IMR-90 (cell line): Measurements from ENCODE around the gene PRSS12. TPM values are rescaled to one million over a fixed set of nuclear protein-coding genes. Genes with fewer than 3 reads are reported as not detected.

Experiments
- ATAC-seq: fragments of 200-7000 bp; cut with Tn5 transposase; 2 replicates; pipeline ENCODE4 v1.9.1; 2020; ENCODE audit warnings: low read depth, mild to moderate bottlenecking, moderate library complexity
- BruUV-seq: library from RNA; stranded (reverse); fragments of 400-500 nt; replicated peaks from 2 replicates; lab custom pipeline; 2021; lab: Mats Ljungman, UMichigan
- CTCF ChIA-PET: fragments of 300-600 bp; formaldehyde crosslinking; extraction: SDS; loops from one replicate; lab custom pipeline; 2021; ENCODE audit warnings: antibody characterized with exemption; lab: Yijun Ruan, JAX
- POLR2A ChIA-PET: fragments of 300-600 bp; sonication (Branson Sonifier 250); formaldehyde crosslinking; loops from one replicate; lab custom pipeline; 2022; ENCODE audit warnings: antibody characterized with exemption; ENCODE audit not compliant: unreplicated experiment; lab: Charles Lee
- DNase-seq: peaks from one replicate; pipeline ENCODE4 v3.0.0; 2013
- H2AFZ ChIP-seq: replicated peaks from 2 replicates; pipeline ENCODE3; 2013; ENCODE audit warnings: low read length, mild to moderate bottlenecking; ENCODE audit not compliant: poor library complexity
- H2AK5ac ChIP-seq: 2 replicates; pipeline ENCODE4 v1.6.1; 2013; ENCODE audit warnings: low read depth, low read length, inconsistent platforms
- H2AK9ac ChIP-seq: replicated peaks from 2 replicates; pipeline ENCODE3; 2013; ENCODE audit warnings: mild to moderate bottlenecking, low read depth, low read length, moderate library complexity; ENCODE audit not compliant: poor library complexity
- H2BK120ac ChIP-seq: 2 replicates; pipeline ENCODE4 v1.6.1; 2013; ENCODE audit warnings: low read depth, low read length, inconsistent platforms
- H2BK15ac ChIP-seq: 3 replicates; pipeline ENCODE4 v1.6.1; 2013; ENCODE audit warnings: low read depth, low read length, inconsistent platforms
- H2BK20ac ChIP-seq: 2 replicates; pipeline ENCODE4 v1.6.1; 2013; ENCODE audit warnings: low read depth, mild to moderate bottlenecking, inconsistent platforms, low read length, moderate library complexity
- H2BK5ac ChIP-seq: 2 replicates; pipeline ENCODE4 v1.6.1; 2013; ENCODE audit warnings: mild to moderate bottlenecking, low read depth, low read length, inconsistent platforms; ENCODE audit not compliant: poor library complexity, severe bottlenecking
- H3K14ac ChIP-seq: replicated peaks from 2 replicates; pipeline ENCODE4 v1.6.1; 2013; ENCODE audit warnings: low read depth, low read length, inconsistent platforms
- H3K18ac ChIP-seq: 2 replicates; pipeline ENCODE4 v1.6.1; 2013; ENCODE audit warnings: low read depth, low read length, control low read depth
- H3K23ac ChIP-seq: 2 replicates; pipeline ENCODE4 v1.6.1; 2013; ENCODE audit warnings: low read depth, low read length, inconsistent platforms
- H3K27ac ChIP-seq: 2 replicates; pipeline ENCODE4 v1.5.1; 2013; ENCODE audit warnings: mild to moderate bottlenecking, control low read depth, low read length; ENCODE audit not compliant: insufficient read depth
- H3K27me3 ChIP-seq: 2 replicates; pipeline ENCODE4 v1.6.1; 2013; ENCODE audit warnings: low read length; ENCODE audit not compliant: control insufficient read depth, insufficient read depth
- H3K36me3 ChIP-seq: 2 replicates; pipeline ENCODE4 v1.6.1; 2013; ENCODE audit warnings: low read length, mixed read lengths; ENCODE audit not compliant: control insufficient read depth, insufficient read depth
- H3K4ac ChIP-seq: 2 replicates; pipeline ENCODE4 v1.6.1; 2013; ENCODE audit warnings: low read depth, low read length, inconsistent platforms
- H3K4me1 ChIP-seq: 2 replicates; pipeline ENCODE4 v1.6.1; 2013; ENCODE audit warnings: low read length, mixed read lengths; ENCODE audit not compliant: control insufficient read depth, insufficient read depth
- H3K4me2 ChIP-seq: 2 replicates; pipeline ENCODE4 v1.6.1; 2013; ENCODE audit warnings: low read depth, mild to moderate bottlenecking, control low read depth, low read length, moderate library complexity
- H3K4me3 ChIP-seq: 2 replicates; pipeline ENCODE4 v1.5.1; 2013; ENCODE audit warnings: low read depth, mild to moderate bottlenecking, control low read depth, low read length, moderate library complexity; ENCODE audit not compliant: insufficient read depth
- H3K56ac ChIP-seq: 2 replicates; pipeline ENCODE4 v1.6.1; 2013; ENCODE audit warnings: low read length, inconsistent platforms; ENCODE audit not compliant: insufficient read depth; ENCODE audit errors: extremely low read depth
- H3K79me1 ChIP-seq, 2 experiments: 2 replicates each; pipeline ENCODE4 v1.6.1; 2013; ENCODE audit warnings: low read length in 2 of 2, inconsistent platforms in 1 of 2, low read depth in 1 of 2
- H3K9ac ChIP-seq: 2 replicates; pipeline ENCODE4 v1.6.1; 2013; ENCODE audit warnings: low read depth, low read length, control low read depth
- H3K9me1 ChIP-seq: 2 replicates; pipeline ENCODE4 v1.6.1; 2013; ENCODE audit warnings: low read length, inconsistent platforms; ENCODE audit not compliant: insufficient read depth
- H3K9me3 ChIP-seq: 2 replicates; pipeline ENCODE4 v1.6.1; 2013; ENCODE audit warnings: low read length; ENCODE audit not compliant: control insufficient read depth, insufficient read depth
- H4K20me1 ChIP-seq: 2 replicates; pipeline ENCODE4 v1.6.1; 2013; ENCODE audit warnings: low read length, inconsistent platforms; ENCODE audit not compliant: insufficient read depth
- H4K5ac ChIP-seq: 2 replicates; pipeline ENCODE4 v1.6.1; 2013; ENCODE audit warnings: mild to moderate bottlenecking, low read depth, low read length, control low read depth
- H4K8ac ChIP-seq, 2 experiments: 2 replicates each; pipeline ENCODE4 v1.6.1; 2013; ENCODE audit warnings: low read depth in 2 of 2, low read length in 2 of 2, control low read depth in 1 of 2, inconsistent platforms in 1 of 2
- H4K91ac ChIP-seq: 2 replicates; pipeline ENCODE4 v1.6.1; 2013; ENCODE audit warnings: low read depth, low read length, inconsistent platforms; ENCODE audit not compliant: insufficient read depth
- BHLHE40 ChIP-seq: fragments of 150-350 bp; IDR thresholded peaks from 2 replicates; pipeline ENCODE4 v1.6.1; 2016; ENCODE audit warnings: mild to moderate bottlenecking, low read depth, low read length
- CEBPB ChIP-seq: IDR thresholded peaks from 2 replicates; pipeline ENCODE4 v1.6.1; 2012; ENCODE audit warnings: low read depth, low read length, improper control_type of control experiment
- CHD1 ChIP-seq: IDR thresholded peaks from 2 replicates; pipeline ENCODE4 v1.6.1; 2012; ENCODE audit warnings: low read depth, low read length, improper control_type of control experiment
- CTCF ChIP-seq: conservative IDR thresholded peaks from 2 replicates; pipeline ENCODE4 v1.5.1; 2012; ENCODE audit warnings: mild to moderate bottlenecking, low read depth, low read length, improper control_type of control experiment
- ELK1 ChIP-seq: fragments of 150-350 bp; IDR thresholded peaks from 2 replicates; pipeline ENCODE4 v1.6.1; 2016; ENCODE audit warnings: low read depth, mild to moderate bottlenecking, low read length, moderate library complexity, borderline replicate concordance
- FOS ChIP-seq: fragments of 150-350 bp; IDR thresholded peaks from 2 replicates; pipeline ENCODE4 v1.6.1; 2016; ENCODE audit warnings: low read depth, low read length
- MAFK ChIP-seq: IDR thresholded peaks from 2 replicates; pipeline ENCODE4 v1.6.1; 2012; ENCODE audit warnings: low read depth, low read length, improper control_type of control experiment
- MAZ ChIP-seq: IDR thresholded peaks from 2 replicates; pipeline ENCODE4 v1.6.1; 2012; ENCODE audit warnings: low read depth, mild to moderate bottlenecking, low read length, improper control_type of control experiment, moderate library complexity, borderline replicate concordance
- MXI1 ChIP-seq: IDR thresholded peaks from 2 replicates; pipeline ENCODE4 v1.6.1; 2012; ENCODE audit warnings: low read depth, mild to moderate bottlenecking, low read length, moderate library complexity, borderline replicate concordance
- NFE2L2 ChIP-seq: fragments of 150-350 bp; IDR thresholded peaks from 2 replicates; pipeline ENCODE4 v1.6.1; 2016; ENCODE audit warnings: low read depth, mild to moderate bottlenecking, low read length
- POLR2A ChIP-seq: IDR thresholded peaks from 2 replicates; pipeline ENCODE4 v1.6.1; 2012; ENCODE audit warnings: mild to moderate bottlenecking, low read depth, low read length
- RAD21 ChIP-seq: IDR thresholded peaks from 2 replicates; pipeline ENCODE4 v1.6.1; 2012; ENCODE audit warnings: low read length, improper control_type of control experiment
- RCOR1 ChIP-seq: IDR thresholded peaks from 2 replicates; pipeline ENCODE4 v1.6.1; 2012; ENCODE audit warnings: mild to moderate bottlenecking, low read length, improper control_type of control experiment; ENCODE audit not compliant: insufficient replicate concordance
- RFX5 ChIP-seq: IDR thresholded peaks from 2 replicates; pipeline ENCODE4 v1.8.0; 2012; ENCODE audit warnings: low read depth, mild to moderate bottlenecking, low read length, moderate library complexity
- SMC3 ChIP-seq: fragments of 150-350 bp; IDR thresholded peaks from 2 replicates; pipeline ENCODE4 v1.6.1; 2016; ENCODE audit warnings: low read depth, mild to moderate bottlenecking, antibody characterized with exemption, low read length, moderate library complexity
- USF2 ChIP-seq: fragments of 150-350 bp; IDR thresholded peaks from 2 replicates; pipeline ENCODE4 v1.6.1; 2017; ENCODE audit warnings: mild to moderate bottlenecking, antibody characterized with exemption, low read length, low read depth
- WGBS, 2 experiments: methylation state at CpG; one replicate each; pipeline versions ENCODE4 v1.1.5 to v1.1.7; 2013; ENCODE audit warnings: missing lambda C conversion rate in 2 of 2; ENCODE audit not compliant: insufficient read length in 1 of 2; ENCODE audit errors: extremely low coverage in 2 of 2; 5-methylcytosine and 5-hydroxymethylcytosine counted together
- dilution Hi-C: fragments of 300-500 bp; cut with HindIII; formaldehyde crosslinking; loops from one replicate; pipeline ENCODE4 v1.14.3; 2018; ENCODE audit warnings: low sequenced_read_pairs; ENCODE audit not compliant: unreplicated experiment
- in situ Hi-C: fragments of 300-500 bp; cut with MboI; formaldehyde crosslinking; loops from 3 replicates; pipeline ENCODE4 v1.14.3; 2019; ENCODE audit warnings: low sequenced_read_pairs, inconsistent platforms, mixed read lengths
- intact Hi-C: fragments of 100-400 bp; cut with micrococcal nuclease; formaldehyde crosslinking; loops from 2 replicates; pipeline ENCODE4 v1.10.0; 2022
- polyA plus RNA-seq, 3 experiments: library from polyadenylated mRNA; depleted of rRNA; stranded (reverse); fragments of >200 nt; gene quantifications; 2 replicates each; pipeline ENCODE4 v1.2.3, GENCODE V29; 2012; ENCODE audit warnings: low replicate concordance in 1 of 3
- total RNA-seq: library from RNA; depleted of rRNA; stranded (reverse); fragments of >200 nt; gene quantifications from 2 replicates; pipeline ENCODE4 v1.2.3, GENCODE V29; 2012

PRSS12 gene
- total and polyA plus RNA-seq, 2 of the 4 experiments (the other 2 are of a cell fraction), result 51.1 to 71.5 TPM

GRCh38 chr4:118367361-118367760 lies 14.6 kb upstream of the PRSS12 start:
- Histone ChIP-seq H2BK5ac (no peak overlapping the region), H2BK20ac (no peak overlapping the region), H3K9me3 (no peaks in the 10 kb centered on the region), H4K20me1 (no peaks in the 10 kb centered on the region), H3K4me3 (no peak overlapping the region), H3K14ac (no peak overlapping the region), H3K4ac (no peak overlapping the region), H3K36me3 (no peaks in the 10 kb centered on the region), H2BK120ac (no peak overlapping the region), H3K23ac (no peak overlapping the region), H4K91ac (no peak overlapping the region), H3K9ac (no peak overlapping the region), H4K5ac (no peak overlapping the region), H3K27me3 (no peaks in the 10 kb centered on the region), H3K79me1 (no peaks in the 10 kb centered on the region), H4K8ac (no peak overlapping the region), H3K18ac (no peak overlapping the region), H2AFZ (no peak overlapping the region), H3K56ac (no peak overlapping the region), H3K4me1 (no peaks in the 10 kb centered on the region), H3K27ac (no peak overlapping the region), H3K9me1 (no peaks in the 10 kb centered on the region), H2AK5ac (no peak overlapping the region), H2BK15ac (no peak overlapping the region), H2AK9ac (no peak overlapping the region), H3K4me2 (no peak overlapping the region)
- WGBS, 2 experiments, result no CpG with 5 or more reads among the region's 3 CpGs
- no peak for DNase-seq
- POLR2A ChIA-PET, result no interaction called here
- CTCF ChIA-PET, result interaction anchor here (0.6 to 1.8 kb wide), 3 partner anchors 14 to 88 kb away, joined by 3 to 6 read pairs (median 4); partner anchors contain the start of gene PRSS12
- ATAC-seq, result no peak
- BruUV-seq, result no TSS peak
- TF ChIP-seq CTCF (no peak), POLR2A (no peak), RCOR1 (no peak), MXI1 (no peak), SMC3 (no peak), FOS (no peak), ELK1 (no peak), CEBPB (no peak), NFE2L2 (no peak), USF2 (no peak), CHD1 (no peak), RAD21 (no peak), RFX5 (no peak), MAZ (no peak), MAFK (no peak), BHLHE40 (no peak)
- in situ Hi-C loops, result no loop called here
- dilution Hi-C loops, result no loop called here
- intact Hi-C loops, result no loop called here
